ENCODE data around the gene DDX52. TPM values are rescaled to one million over a fixed set of nuclear protein-coding genes. Genes with fewer than 3 reads are reported as not detected.
A peak's percentile ranks its signal among the peaks of the same experiment; 100 is the strongest.

Gene DDX52
- total RNA-seq, 2 experiments from 2014 or later, result 28.2 to 28.6 TPM

- H3K4me3 Mint-ChIP-seq, result peak overlapping the region; percentile 81
- CTCF ChIA-PET, result interaction anchor here (0.8 to 4.2 kb wide), 18 partner anchors 9 to 207 kb away, joined by 3 to 22 read pairs (median 8); partner anchors contain the start of gene DDX52
- no peaks in the 10 kb centered on the region for H3K27me3 Mint-ChIP-seq (ENCODE audit: low read depth)
- H3K4me1 Mint-ChIP-seq (ENCODE audit: low read depth), result peaks cover 47% of the 10 kb centered on the region
- peak overlapping the region; percentile 94 for H3K27ac Mint-ChIP-seq
- no peaks in the 10 kb centered on the region for H3K9me3 Mint-ChIP-seq (ENCODE audit: insufficient read depth)
- peak; percentile 14 for ATAC-seq
- peak; percentile 33 for DNase-seq
- POLR2A ChIA-PET, result interaction anchor here (0.6 to 1.6 kb wide), 11 partner anchors 13 to 1113 kb away, joined by 3 to 5 read pairs (median 4); partner anchors contain the start of genes ACACA and TADA2A
- peaks cover 44% of the 10 kb centered on the region for H3K36me3 Mint-ChIP-seq (ENCODE audit: low read depth)
Measured at GRCh38 chr17:37608351-37609169, 34.7 kb downstream of the DDX52 start.

DNA sequence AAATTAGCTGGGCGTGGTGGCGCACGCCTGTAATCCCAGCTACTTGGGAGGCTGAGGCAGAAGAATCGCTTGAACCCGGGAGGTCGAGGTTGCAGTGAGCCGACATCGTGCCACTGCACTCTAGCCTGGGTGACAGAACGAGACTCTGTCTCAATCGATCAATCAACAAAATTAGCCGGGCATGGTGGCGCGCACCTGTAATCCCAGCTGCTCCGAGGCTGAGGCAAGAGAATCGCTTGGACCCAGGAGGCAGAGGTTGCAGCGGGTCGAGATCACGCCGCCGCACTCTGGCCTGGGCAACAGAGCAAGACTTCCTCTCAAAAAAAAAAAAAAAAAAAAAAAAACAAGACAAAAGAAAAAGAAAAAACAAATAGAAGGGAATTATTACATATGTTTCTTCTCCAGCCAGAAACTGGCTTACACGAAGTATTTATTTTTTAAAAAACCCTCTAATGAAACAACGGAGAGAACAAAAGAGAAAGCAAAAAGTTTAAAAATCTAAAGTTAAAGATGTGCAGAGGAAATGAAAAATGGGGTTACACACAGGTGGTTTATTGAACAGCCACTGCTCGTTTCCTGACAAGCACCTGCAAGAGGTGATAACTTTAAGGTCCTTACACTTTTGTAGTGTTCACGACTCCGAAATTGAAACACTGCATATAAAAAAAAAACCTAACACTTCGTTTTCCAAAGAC lies 35.5 kb downstream of the DDX52 start:
- Mint-ChIP-seq H3K9me3 (ENCODE audit: insufficient read depth) (no peaks in the 10 kb centered on the region), H3K27me3 (ENCODE audit: low read depth) (no peaks in the 10 kb centered on the region), H3K4me1 (ENCODE audit: low read depth) (peaks cover 53% of the 10 kb centered on the region), H3K27ac (peak overlapping the region; percentile 94), H3K4me3 (peak overlapping the region; percentile 81), H3K36me3 (ENCODE audit: low read depth) (peaks cover 44% of the 10 kb centered on the region)
- ChIA-PET CTCF (interaction anchor here (0.8 to 4.2 kb wide), 5 partner anchors 8 to 81 kb away, joined by 3 to 22 read pairs (median 16); no protein-coding TSS in a partner anchor), POLR2A (interaction anchor here (0.6 kb wide), 2 partner anchors 185 to 1112 kb away, joined by 3 read pairs; no protein-coding TSS in a partner anchor)
- DNase-seq (peak; percentile 48), ATAC-seq (peak; percentile 21)

DNA sequence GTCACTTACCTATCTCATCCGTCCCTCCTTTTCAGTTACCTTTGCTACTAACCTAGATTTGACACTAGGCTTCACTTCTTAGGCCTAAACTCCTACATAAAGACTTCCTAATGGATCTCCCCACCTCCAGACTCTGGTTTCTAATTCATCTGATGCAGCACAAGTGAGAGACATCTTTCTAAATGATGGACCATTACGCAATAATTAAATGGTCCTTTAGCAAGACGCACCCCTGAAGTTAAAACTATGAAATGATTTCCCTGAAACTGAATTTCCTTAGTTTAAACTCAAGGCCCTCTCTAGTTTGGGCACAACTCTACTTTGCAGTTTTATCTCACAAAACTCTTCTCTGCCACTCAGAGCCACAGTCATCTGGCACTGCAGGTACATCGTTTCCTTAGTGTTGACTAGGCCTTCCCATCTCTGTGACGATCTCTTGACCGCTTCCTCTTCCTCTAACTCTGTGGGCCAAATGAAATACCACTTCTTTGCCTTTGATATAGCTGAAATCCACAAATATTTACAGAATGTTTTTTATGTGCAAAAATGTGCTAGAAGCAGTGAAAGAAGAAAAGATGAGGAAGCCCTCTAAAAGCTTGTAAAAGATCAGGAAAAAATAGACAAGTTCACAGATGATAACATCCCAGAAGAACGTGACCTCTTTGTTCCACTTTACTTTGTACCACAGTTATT lies 37.3 kb downstream of the DDX52 start:
- POLR2A ChIA-PET, result interaction anchor here (0.6 to 1.8 kb wide), 6 partner anchors 10 to 1061 kb away, joined by 3 to 4 read pairs (median 3); partner anchors contain the start of genes ACACA, DUSP14, GGNBP2 and TADA2A
- Mint-ChIP-seq H3K27me3 (ENCODE audit: low read depth) (no peaks in the 10 kb centered on the region), H3K4me1 (ENCODE audit: low read depth) (peaks cover 58% of the 10 kb centered on the region), H3K27ac (peak overlapping the region; percentile 94), H3K4me3 (peak overlapping the region; percentile 81), H3K9me3 (ENCODE audit: insufficient read depth) (no peaks in the 10 kb centered on the region), H3K36me3 (ENCODE audit: low read depth) (peaks cover 48% of the 10 kb centered on the region)
- CTCF ChIA-PET, result interaction anchor here (0.6 to 1.6 kb wide), 5 partner anchors 10 to 233 kb away, joined by 3 to 4 read pairs (median 3); no protein-coding TSS in a partner anchor
- DNase-seq, result peak; percentile 79
- peak; percentile 45 for ATAC-seq

DNA sequence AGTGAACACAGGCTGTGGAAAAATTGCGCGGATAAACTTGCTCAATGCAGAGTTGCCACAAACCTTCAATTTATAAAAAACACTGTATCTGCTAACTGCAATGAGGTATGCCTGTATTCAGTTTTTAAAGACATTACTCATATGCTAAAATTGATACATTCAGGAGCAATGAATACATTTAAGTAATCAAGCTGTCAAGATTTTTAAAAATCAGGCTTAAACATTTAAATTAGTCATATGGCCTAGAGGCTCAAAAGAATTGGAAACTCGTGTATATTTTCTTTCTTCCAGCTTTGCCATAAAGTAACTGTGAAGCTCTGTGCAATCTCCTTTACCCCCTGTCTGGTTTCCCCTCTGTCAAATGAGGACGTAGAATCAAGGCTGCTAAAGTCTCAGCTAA lies 38.2 kb downstream of the DDX52 start:
- ChIA-PET POLR2A (interaction anchor here (1.0 to 1.8 kb wide), 4 partner anchors 10 to 1060 kb away, joined by 3 to 4 read pairs (median 4); partner anchors contain the start of genes ACACA, DUSP14, GGNBP2 and TADA2A), CTCF (interaction anchor here (0.6 to 1.6 kb wide), 4 partner anchors 20 to 232 kb away, joined by 3 read pairs; no protein-coding TSS in a partner anchor)
- DNase-seq (no peak), ATAC-seq (no peak)
- H3K4me3 Mint-ChIP-seq, result peak overlapping the region; percentile 81
- no peaks in the 10 kb centered on the region for H3K9me3 Mint-ChIP-seq (ENCODE audit: insufficient read depth)
- peaks cover 55% of the 10 kb centered on the region for H3K4me1 Mint-ChIP-seq (ENCODE audit: low read depth)
- H3K27ac Mint-ChIP-seq, result peak overlapping the region; percentile 94
- no peaks in the 10 kb centered on the region for H3K27me3 Mint-ChIP-seq (ENCODE audit: low read depth)
- H3K36me3 Mint-ChIP-seq (ENCODE audit: low read depth), result peaks cover 56% of the 10 kb centered on the region

GRCh38 chr17:37604556-37604955 lies 38.7 kb downstream of the DDX52 start:
- CTCF ChIA-PET, result interaction anchor here (1.1 to 1.6 kb wide), 2 partner anchors 196 to 231 kb away, joined by 3 read pairs; no protein-coding TSS in a partner anchor
- Mint-ChIP-seq H3K27ac (peak overlapping the region; percentile 94), H3K4me3 (peak overlapping the region; percentile 81), H3K4me1 (ENCODE audit: low read depth) (peaks cover 51% of the 10 kb centered on the region), H3K9me3 (ENCODE audit: insufficient read depth) (no peaks in the 10 kb centered on the region), H3K36me3 (ENCODE audit: low read depth) (peaks cover 59% of the 10 kb centered on the region), H3K27me3 (ENCODE audit: low read depth) (no peaks in the 10 kb centered on the region)
- ATAC-seq, result no peak
- DNase-seq, result no peak
- POLR2A ChIA-PET, result interaction anchor here (1.3 to 1.4 kb wide), 2 partner anchors 115 to 197 kb away, joined by 3 read pairs; partner anchors contain the start of genes ACACA, DUSP14 and TADA2A

GRCh38 chr17:37598145-37598544 lies 45.1 kb downstream of the DDX52 start:
- no peak overlapping the region for H3K27ac Mint-ChIP-seq
- ChIA-PET CTCF (interaction anchor here (3.0 kb wide), 1 partner anchor 12 kb away, joined by 16 read pairs; the partner anchor contains the start of gene SYNRG), POLR2A (no interaction called here)
- no peaks in the 10 kb centered on the region for H3K9me3 Mint-ChIP-seq (ENCODE audit: insufficient read depth)
- peaks cover 71% of the 10 kb centered on the region for H3K36me3 Mint-ChIP-seq (ENCODE audit: low read depth)
- DNase-seq (no peak), ATAC-seq (no peak)
- no peak overlapping the region for H3K4me3 Mint-ChIP-seq
- no peaks in the 10 kb centered on the region for H3K27me3 Mint-ChIP-seq (ENCODE audit: low read depth)
- peaks cover 29% of the 10 kb centered on the region for H3K4me1 Mint-ChIP-seq (ENCODE audit: low read depth)

GRCh38 chr17:37592291-37592690 lies 51.0 kb downstream of the DDX52 start:
- Mint-ChIP-seq H3K36me3 (ENCODE audit: low read depth) (peaks cover 72% of the 10 kb centered on the region), H3K9me3 (ENCODE audit: insufficient read depth) (no peaks in the 10 kb centered on the region), H3K27me3 (ENCODE audit: low read depth) (no peaks in the 10 kb centered on the region), H3K4me3 (no peak overlapping the region), H3K4me1 (ENCODE audit: low read depth) (peaks cover 25% of the 10 kb centered on the region), H3K27ac (no peak overlapping the region)
- ATAC-seq (no peak), DNase-seq (no peak)
- ChIA-PET POLR2A (no interaction called here), CTCF (interaction anchor here (1.0 kb wide), 2 partner anchors 18 to 219 kb away, joined by 3 to 4 read pairs; no protein-coding TSS in a partner anchor)

GRCh38 chr17:37585066-37585465 lies 58.2 kb downstream of the DDX52 start:
- ATAC-seq (no peak), DNase-seq (no peak)
- POLR2A ChIA-PET, result no interaction called here
- H3K27me3 Mint-ChIP-seq (ENCODE audit: low read depth), result no peaks in the 10 kb centered on the region
- no peak overlapping the region for H3K27ac Mint-ChIP-seq
- H3K4me1 Mint-ChIP-seq (ENCODE audit: low read depth), result peaks cover 3% of the 10 kb centered on the region
- CTCF ChIA-PET, result interaction anchor here (0.9 kb wide), 1 partner anchor 256 kb away, joined by 3 read pairs; no protein-coding TSS in a partner anchor
- H3K9me3 Mint-ChIP-seq (ENCODE audit: insufficient read depth), result no peaks in the 10 kb centered on the region
- peaks cover 57% of the 10 kb centered on the region for H3K36me3 Mint-ChIP-seq (ENCODE audit: low read depth)
- no peak overlapping the region for H3K4me3 Mint-ChIP-seq

DNA sequence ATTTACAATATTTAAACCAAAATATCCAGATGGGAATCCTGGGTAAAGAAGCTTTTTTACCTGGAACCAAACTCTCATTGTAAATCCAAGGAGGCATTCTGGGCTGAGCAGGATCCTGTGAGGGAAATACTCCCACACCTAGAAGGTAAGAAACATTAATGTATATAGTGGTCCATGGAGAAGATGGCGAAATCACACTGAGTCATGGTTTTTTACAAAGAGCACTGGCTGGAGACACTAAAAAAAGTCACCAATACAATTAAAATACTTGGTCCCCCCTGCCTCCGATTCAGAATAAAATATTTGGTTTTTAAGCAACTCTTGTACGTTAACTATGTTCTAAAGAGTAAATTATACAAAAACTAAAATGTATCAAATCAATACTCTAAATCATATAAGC lies 67.0 kb downstream of the DDX52 start:
- Mint-ChIP-seq H3K36me3 (ENCODE audit: low read depth) (peaks cover 62% of the 10 kb centered on the region), H3K4me1 (ENCODE audit: low read depth) (no peaks in the 10 kb centered on the region), H3K27ac (no peak overlapping the region), H3K9me3 (ENCODE audit: insufficient read depth) (no peaks in the 10 kb centered on the region), H3K4me3 (no peak overlapping the region), H3K27me3 (ENCODE audit: low read depth) (no peaks in the 10 kb centered on the region)
- ChIA-PET CTCF (no interaction called here), POLR2A (no interaction called here)
- ATAC-seq, result no peak
- DNase-seq, result no peak

DNA sequence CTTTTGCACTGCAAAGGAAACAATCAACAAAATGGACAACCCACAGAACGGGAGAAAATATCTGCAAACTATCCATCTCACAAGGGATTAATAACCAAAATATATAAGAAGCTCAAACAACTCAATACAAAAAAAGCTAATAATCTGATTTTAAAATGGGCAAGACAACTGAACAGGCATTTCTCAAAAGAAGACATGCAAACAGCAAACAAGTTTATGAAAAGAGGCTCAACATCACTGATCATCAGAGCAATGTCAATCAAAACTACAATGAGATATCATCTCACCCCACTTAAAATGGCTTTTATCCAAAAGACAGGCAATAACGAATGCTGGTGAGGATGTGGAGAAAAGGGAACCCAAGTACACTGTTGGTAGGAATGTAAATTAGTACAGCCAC lies 68.8 kb downstream of the DDX52 start:
- H3K4me3 Mint-ChIP-seq, result no peak overlapping the region
- peaks cover 64% of the 10 kb centered on the region for H3K36me3 Mint-ChIP-seq (ENCODE audit: low read depth)
- no peaks in the 10 kb centered on the region for H3K4me1 Mint-ChIP-seq (ENCODE audit: low read depth)
- POLR2A ChIA-PET, result no interaction called here
- H3K27me3 Mint-ChIP-seq (ENCODE audit: low read depth), result no peaks in the 10 kb centered on the region
- H3K9me3 Mint-ChIP-seq (ENCODE audit: insufficient read depth), result no peaks in the 10 kb centered on the region
- DNase-seq (no peak), ATAC-seq (no peak)
- CTCF ChIA-PET, result no interaction called here
- peak overlapping the region; percentile 9 for H3K27ac Mint-ChIP-seq

DNA sequence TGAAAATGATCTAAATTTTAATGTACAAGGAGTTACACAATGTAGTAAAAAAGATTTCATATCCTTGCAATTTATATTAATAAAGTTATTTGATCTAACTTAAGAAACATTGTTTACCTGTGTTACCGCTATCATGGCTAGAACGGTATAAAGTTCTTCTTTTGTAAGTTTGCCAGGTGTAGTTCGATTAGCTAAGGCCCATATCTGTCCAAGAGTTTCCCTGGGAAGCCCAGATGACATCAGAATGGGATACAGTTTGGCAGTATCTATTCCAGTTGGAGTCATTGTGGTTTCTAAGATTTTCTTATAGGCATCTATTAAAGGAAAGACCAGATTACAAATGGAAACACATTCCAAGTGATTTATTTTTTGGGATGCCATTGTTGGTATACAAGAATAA lies 71.6 kb downstream of the DDX52 start:
- ChIA-PET CTCF (no interaction called here), POLR2A (no interaction called here)
- Mint-ChIP-seq H3K4me3 (no peak overlapping the region), H3K27me3 (ENCODE audit: low read depth) (no peaks in the 10 kb centered on the region), H3K36me3 (ENCODE audit: low read depth) (peaks cover 69% of the 10 kb centered on the region), H3K9me3 (ENCODE audit: insufficient read depth) (no peaks in the 10 kb centered on the region), H3K27ac (no peak overlapping the region), H3K4me1 (ENCODE audit: low read depth) (no peaks in the 10 kb centered on the region)
- DNase-seq, result no peak
- ATAC-seq, result no peak
